HG02970 (cell line): ENCODE measurements around the gene GRWD1.

ENCODE experiments used
- ATAC-seq: cut with Tn5 transposase; IDR thresholded peaks from one replicate; pipeline ENCODE4 v1.9.1; 2021; ENCODE audit warnings: mild to moderate bottlenecking, moderate library complexity, moderate number of reproducible peaks; ENCODE audit not compliant: unreplicated experiment, low FRiP score

GRWD1 gene

GRCh38 chr19:48492925-48493717, 47.3 kb downstream of the GRWD1 start:
- peak; percentile 68 for ATAC-seq

GRCh38 chr19:48493718-48494401, 48.1 kb downstream of the GRWD1 start:
- no peak for ATAC-seq

GRCh38 chr19:48495396-48495795, 49.6 kb downstream of the GRWD1 start:
- ATAC-seq: no peak

- ATAC-seq: no peak
These were observed 51.4 kb downstream of the GRWD1 start for GRCh38 chr19:48496959-48497727.

- ATAC-seq: no peak
These were observed 52.2 kb downstream of the GRWD1 start for GRCh38 chr19:48497728-48498594.

GRCh38 chr19:48498595-48499311, 53.0 kb downstream of the GRWD1 start:
- ATAC-seq: no peak

- no peak for ATAC-seq
These were observed 53.7 kb downstream of the GRWD1 start for GRCh38 chr19:48499316-48500090.

GRCh38 chr19:48500830-48501493, 55.2 kb downstream of the GRWD1 start:
- ATAC-seq: no peak

- ATAC-seq: no peak
These were observed 55.9 kb downstream of the GRWD1 start for GRCh38 chr19:48501494-48502349.

- no peak for ATAC-seq
These were observed 56.7 kb downstream of the GRWD1 start for GRCh38 chr19:48502350-48503018.

GRCh38 chr19:48506138-48506733, 60.5 kb downstream of the GRWD1 start:
- ATAC-seq: no peak
